ENCODE results near the gene HDX. TPM values are rescaled to one million over a fixed set of nuclear protein-coding genes. Genes with fewer than 3 reads are reported as not detected.

Gene HDX
- polyA plus RNA-seq, 1 donor from 2014 or later = 3.1 TPM

GRCh38 chrX:84453351-84454246, 48.7 kb downstream of the HDX start:
- Histone ChIP-seq H3K9me2 (ENCODE audit: insufficient read depth, low read length) (no peaks in the 10 kb centered on the region), H2AFZ (ENCODE audit: low read depth, low read length) (no peak overlapping the region), H3K4me2 (ENCODE audit: low read length) (no peak overlapping the region), H3K4me3 (ENCODE audit: low read length) (no peak overlapping the region), H3K9me3 (ENCODE audit: low read length) (no peaks in the 10 kb centered on the region), H3K9ac (ENCODE audit: low read length) (no peak overlapping the region), H4K20me1 (ENCODE audit: insufficient read depth) (no peaks in the 10 kb centered on the region), H3K36me3 (ENCODE audit: insufficient read depth, low read length) (no peaks in the 10 kb centered on the region), H3K27me3 (ENCODE audit: insufficient read depth, low read depth, low read length) (no peaks in the 10 kb centered on the region), H3F3A (ENCODE audit: insufficient read depth, low read length, poor library complexity, severe bottlenecking) (no peaks in the 10 kb centered on the region), H3K27ac (ENCODE audit: low read length) (no peak overlapping the region), H3K79me2 (replicated peaks; ENCODE audit: insufficient read depth, low read length) (no peaks in the 10 kb centered on the region)
- TF ChIP-seq MXI1 (conservative IDR thresholded peaks at IDR 0.05; ENCODE audit: poor library complexity, severe bottlenecking) (no peak), REST (IDR thresholded peaks at IDR 0.05; ENCODE audit: borderline replicate concordance) (no peak), SMC3 (conservative IDR thresholded peaks at IDR 0.05; ENCODE audit: poor library complexity) (no peak), EP300 (conservative IDR thresholded peaks at IDR 0.05; ENCODE audit: poor library complexity, severe bottlenecking) (no peak), RAD21 (conservative IDR thresholded peaks at IDR 0.05) (no peak), TAF1 (IDR thresholded peaks at IDR 0.05; ENCODE audit: low read depth) (no peak), CTCF (IDR thresholded peaks at IDR 0.05; ENCODE audit: poor library complexity, severe bottlenecking) (no peak), POLR2AphosphoS5 (IDR thresholded peaks at IDR 0.05) (no peak), EZH2 (IDR thresholded peaks at IDR 0.05; ENCODE audit: borderline replicate concordance, insufficient read depth, low read length, poor library complexity, severe bottlenecking) (no peak)

- Histone ChIP-seq H3K27me3 (ENCODE audit: insufficient read depth, low read depth, low read length) (no peaks in the 10 kb centered on the region), H3K36me3 (ENCODE audit: insufficient read depth, low read length) (no peaks in the 10 kb centered on the region), H3F3A (ENCODE audit: insufficient read depth, low read length, poor library complexity, severe bottlenecking) (no peaks in the 10 kb centered on the region), H4K20me1 (ENCODE audit: insufficient read depth) (no peaks in the 10 kb centered on the region), H3K4me2 (ENCODE audit: low read length) (no peak overlapping the region), H3K79me2 (replicated peaks; ENCODE audit: insufficient read depth, low read length) (no peaks in the 10 kb centered on the region), H3K9me3 (ENCODE audit: low read length) (no peaks in the 10 kb centered on the region), H3K27ac (ENCODE audit: low read length) (no peak overlapping the region), H3K4me3 (ENCODE audit: low read length) (no peak overlapping the region), H3K9ac (ENCODE audit: low read length) (no peak overlapping the region), H2AFZ (ENCODE audit: low read depth, low read length) (no peak overlapping the region), H3K9me2 (ENCODE audit: insufficient read depth, low read length) (no peaks in the 10 kb centered on the region)
- TF ChIP-seq SMC3 (conservative IDR thresholded peaks at IDR 0.05; ENCODE audit: poor library complexity) (no peak), EP300 (conservative IDR thresholded peaks at IDR 0.05; ENCODE audit: poor library complexity, severe bottlenecking) (no peak), REST (IDR thresholded peaks at IDR 0.05; ENCODE audit: borderline replicate concordance) (no peak), MXI1 (conservative IDR thresholded peaks at IDR 0.05; ENCODE audit: poor library complexity, severe bottlenecking) (no peak), CTCF (IDR thresholded peaks at IDR 0.05; ENCODE audit: poor library complexity, severe bottlenecking) (no peak), POLR2AphosphoS5 (IDR thresholded peaks at IDR 0.05) (no peak), RAD21 (conservative IDR thresholded peaks at IDR 0.05) (no peak), EZH2 (IDR thresholded peaks at IDR 0.05; ENCODE audit: borderline replicate concordance, insufficient read depth, low read length, poor library complexity, severe bottlenecking) (no peak), TAF1 (IDR thresholded peaks at IDR 0.05; ENCODE audit: low read depth) (no peak)
These were observed 61.1 kb downstream of the HDX start for GRCh38 chrX:84441143-84441542.

Data from neural cell (in vitro differentiated cells).